Kidney epithelial cell (primary cell): ENCODE data around the gene E2F3. TPM values are rescaled to one million over a fixed set of nuclear protein-coding genes. Genes with fewer than 3 reads are reported as not detected.
"Not testable (repeated sequence)": the region's sequence is repeated elsewhere in the genome, so short reads cannot be mapped to it uniquely, and the experiment has no call there.

Experiments
- DNase-seq: peaks from one replicate; pipeline ENCODE4 v3.0.0-alpha.2; 2010; ENCODE audit warnings: low read depth
- H3K27me3 ChIP-seq: 2 replicates; pipeline ENCODE4 v1.6.0; 2011; ENCODE audit warnings: low read length; ENCODE audit not compliant: control insufficient read depth, insufficient read depth
- H3K36me3 ChIP-seq: 2 replicates; pipeline ENCODE4 v1.5.1; 2011; ENCODE audit warnings: low read length; ENCODE audit not compliant: control insufficient read depth, insufficient read depth
- H3K4me3 ChIP-seq: 2 replicates; pipeline ENCODE4 v1.5.1; 2011; ENCODE audit warnings: low read depth, mild to moderate bottlenecking, control low read depth, low read length
- CTCF ChIP-seq: IDR thresholded peaks from 2 replicates; pipeline ENCODE4 v1.5.1; 2011; ENCODE audit warnings: mild to moderate bottlenecking, moderate library complexity, low read length, control low read depth, inconsistent platforms; ENCODE audit not compliant: insufficient read depth, poor library complexity, severe bottlenecking
- total RNA-seq: library from RNA; depleted of rRNA; stranded (reverse); fragments of >200 nt; gene quantifications from 2 replicates; pipeline ENCODE4 v1.2.3, GENCODE V29; 2015

E2F3 gene
- total RNA-seq, 1 donor from 2014 or later: 16.6 TPM

GRCh38 chr6:20464041-20464440, 62.4 kb downstream of the E2F3 start:
- H3K27me3 ChIP-seq: no peaks in the 10 kb centered on the region
- TF ChIP-seq CTCF: no peak
- no peak for DNase-seq
- H3K4me3 ChIP-seq: no peak overlapping the region
- H3K36me3 ChIP-seq: no peaks in the 10 kb centered on the region

- H3K36me3 ChIP-seq: no peaks in the 10 kb centered on the region
- H3K4me3 ChIP-seq: no peak overlapping the region
- no peak for DNase-seq
- TF ChIP-seq CTCF: no peak
- no peaks in the 10 kb centered on the region for H3K27me3 ChIP-seq
Measured at GRCh38 chr6:20464847-20465246, 63.2 kb downstream of the E2F3 start.

GRCh38 chr6:20465616-20466015, 63.9 kb downstream of the E2F3 start:
- not testable (repeated sequence) for H3K36me3 ChIP-seq, DNase-seq, H3K4me3 ChIP-seq

GRCh38 chr6:20467437-20467836, 65.8 kb downstream of the E2F3 start:
- DNase-seq: no peak
- no peak for TF ChIP-seq CTCF
- no peaks in the 10 kb centered on the region for H3K36me3 ChIP-seq
- H3K4me3 ChIP-seq: no peak overlapping the region
- H3K27me3 ChIP-seq: no peaks in the 10 kb centered on the region

More at GRCh38 chr6:20465616-20466015, 63.9 kb downstream of the E2F3 start:
- H3K27me3 ChIP-seq: not testable (repeated sequence)

GRCh38 chr6:20468209-20468608, 66.5 kb downstream of the E2F3 start:
- TF ChIP-seq CTCF: no peak
- Histone ChIP-seq H3K36me3 (no peaks in the 10 kb centered on the region), H3K4me3 (no peak overlapping the region), H3K27me3 (no peaks in the 10 kb centered on the region)
- DNase-seq: no peak

GRCh38 chr6:20472748-20473147, 71.1 kb downstream of the E2F3 start:
- Histone ChIP-seq H3K36me3 (no peaks in the 10 kb centered on the region), H3K4me3 (no peak overlapping the region), H3K27me3 (no peaks in the 10 kb centered on the region)
- TF ChIP-seq CTCF: no peak
- no peak for DNase-seq

GRCh38 chr6:20473518-20473917, 71.8 kb downstream of the E2F3 start:
- no peak for TF ChIP-seq CTCF
- no peaks in the 10 kb centered on the region for H3K36me3 ChIP-seq
- no peak for DNase-seq
- no peak overlapping the region for H3K4me3 ChIP-seq
- no peaks in the 10 kb centered on the region for H3K27me3 ChIP-seq
